Parathyroid adenoma (tissue), 2 donors: ENCODE measurements around the gene RABL3.
A peak's percentile ranks its signal among the peaks of the same experiment; 100 is the strongest.
"Not testable (repeated sequence)": the region's sequence is repeated elsewhere in the genome, so short reads cannot be mapped to it uniquely, and the experiment has no call there.

Experiments used
- H2AFZ ChIP-seq: fragments of 300-600 bp; sonication (generic); one replicate; pipeline ENCODE4 v1.7.0; 2017; ENCODE audit warnings: antibody characterized with exemption, mild to moderate bottlenecking
- H3K27ac ChIP-seq: fragments of 300-600 bp; sonication (generic); one replicate; pipeline ENCODE4 v1.7.0; 2017
- H3K27me3 ChIP-seq: fragments of 300-600 bp; sonication (generic); one replicate; pipeline ENCODE4 v1.7.0; 2017; ENCODE audit warnings: low read length; ENCODE audit not compliant: control insufficient read depth, insufficient read depth
- H3K36me3 ChIP-seq: fragments of 300-600 bp; sonication (generic); one replicate; pipeline ENCODE4 v1.7.0; 2017; ENCODE audit warnings: low read length; ENCODE audit not compliant: control insufficient read depth, insufficient read depth
- H3K4me1 ChIP-seq: fragments of 300-600 bp; sonication (generic); one replicate; pipeline ENCODE4 v1.7.0; 2017; ENCODE audit warnings: control low read depth
- H3K4me2 ChIP-seq: fragments of 300-600 bp; sonication (generic); one replicate; pipeline ENCODE4 v1.7.0; 2017; ENCODE audit warnings: low read length
- H3K4me3 ChIP-seq: fragments of 300-600 bp; sonication (generic); one replicate; pipeline ENCODE4 v1.7.0; 2017; ENCODE audit warnings: low read depth, low read length
- H3K79me2 ChIP-seq: fragments of 300-600 bp; sonication (generic); one replicate; pipeline ENCODE4 v1.7.0; 2017; ENCODE audit warnings: control low read depth
- H3K9ac ChIP-seq: fragments of 300-600 bp; sonication (generic); one replicate; pipeline ENCODE4 v1.7.0; 2017; ENCODE audit warnings: mild to moderate bottlenecking
- H3K9me3 ChIP-seq: fragments of 300-600 bp; sonication (generic); one replicate; pipeline ENCODE4 v1.7.0; 2017; ENCODE audit warnings: low read length; ENCODE audit not compliant: control insufficient read depth
- TF ChIP-seq, protein P1 (sequence below): fragments of 300-600 bp; sonication (generic); IDR thresholded peaks from one replicate; pipeline ENCODE4 v1.7.0; 2017; ENCODE audit warnings: antibody characterized with exemption, mild to moderate bottlenecking
- donor health status: primary hyperparathyroidism.

RABL3 gene

GRCh38 chr3:120742849-120743365 lies 591 bp upstream of the RABL3 start:
- H3K79me2 ChIP-seq, result peaks cover 17% of the 10 kb centered on the region
- H3K4me2 ChIP-seq, result peak overlapping the region; percentile 49
- no peaks in the 10 kb centered on the region for H3K36me3 ChIP-seq
- peak overlapping the region; percentile 75 for H2AFZ ChIP-seq
- peaks cover 3% of the 10 kb centered on the region for H3K4me1 ChIP-seq
- H3K9me3 ChIP-seq, result no peaks in the 10 kb centered on the region
- peak overlapping the region; percentile 30 for H3K9ac ChIP-seq
- TF ChIP-seq, protein P1, sequence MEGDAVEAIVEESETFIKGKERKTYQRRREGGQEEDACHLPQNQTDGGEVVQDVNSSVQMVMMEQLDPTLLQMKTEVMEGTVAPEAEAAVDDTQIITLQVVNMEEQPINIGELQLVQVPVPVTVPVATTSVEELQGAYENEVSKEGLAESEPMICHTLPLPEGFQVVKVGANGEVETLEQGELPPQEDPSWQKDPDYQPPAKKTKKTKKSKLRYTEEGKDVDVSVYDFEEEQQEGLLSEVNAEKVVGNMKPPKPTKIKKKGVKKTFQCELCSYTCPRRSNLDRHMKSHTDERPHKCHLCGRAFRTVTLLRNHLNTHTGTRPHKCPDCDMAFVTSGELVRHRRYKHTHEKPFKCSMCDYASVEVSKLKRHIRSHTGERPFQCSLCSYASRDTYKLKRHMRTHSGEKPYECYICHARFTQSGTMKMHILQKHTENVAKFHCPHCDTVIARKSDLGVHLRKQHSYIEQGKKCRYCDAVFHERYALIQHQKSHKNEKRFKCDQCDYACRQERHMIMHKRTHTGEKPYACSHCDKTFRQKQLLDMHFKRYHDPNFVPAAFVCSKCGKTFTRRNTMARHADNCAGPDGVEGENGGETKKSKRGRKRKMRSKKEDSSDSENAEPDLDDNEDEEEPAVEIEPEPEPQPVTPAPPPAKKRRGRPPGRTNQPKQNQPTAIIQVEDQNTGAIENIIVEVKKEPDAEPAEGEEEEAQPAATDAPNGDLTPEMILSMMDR, result no peak
- peak overlapping the region; percentile 87 for H3K27ac ChIP-seq
- H3K27me3 ChIP-seq, result no peaks in the 10 kb centered on the region
- peak overlapping the region; percentile 71 for H3K4me3 ChIP-seq

- no peaks in the 10 kb centered on the region for H3K36me3 ChIP-seq
- H2AFZ ChIP-seq, result peak overlapping the region; percentile 75
- TF ChIP-seq, protein P1, result no peak
- peaks cover 14% of the 10 kb centered on the region for H3K79me2 ChIP-seq
- H3K27ac ChIP-seq, result peak overlapping the region; percentile 87
- H3K4me1 ChIP-seq, result peaks cover 3% of the 10 kb centered on the region
- no peaks in the 10 kb centered on the region for H3K9me3 ChIP-seq
- peak overlapping the region; percentile 16 for H3K9ac ChIP-seq
- H3K4me2 ChIP-seq, result peak overlapping the region; percentile 76
- peak overlapping the region; percentile 71 for H3K4me3 ChIP-seq
- H3K27me3 ChIP-seq, result no peaks in the 10 kb centered on the region
These were observed 499 bp downstream of the RABL3 start for GRCh38 chr3:120741837-120742197.

DNA sequence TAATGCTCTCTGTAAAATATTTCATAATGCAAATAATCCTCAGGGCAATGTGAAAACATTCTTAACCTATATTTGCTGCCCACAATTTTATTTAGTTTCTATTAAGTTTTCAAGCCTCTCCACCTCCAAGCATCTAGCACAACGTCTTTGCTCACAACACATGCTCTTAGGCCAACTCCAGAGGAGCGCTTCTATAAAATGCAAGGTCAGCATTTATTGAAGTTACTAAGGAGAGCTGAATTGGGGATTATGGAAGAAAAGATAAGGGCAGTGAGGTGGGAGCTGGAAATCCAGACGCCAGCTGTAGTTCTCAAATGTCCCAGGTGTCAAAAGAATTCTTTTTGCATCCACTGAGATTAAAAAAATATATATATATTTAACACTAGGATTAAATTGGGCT lies 996 bp downstream of the RABL3 start:
- peak overlapping the region; percentile 76 for H3K4me2 ChIP-seq
- H3K27me3 ChIP-seq, result no peaks in the 10 kb centered on the region
- no peaks in the 10 kb centered on the region for H3K9me3 ChIP-seq
- TF ChIP-seq, protein P1, result no peak
- peak overlapping the region; percentile 75 for H2AFZ ChIP-seq
- H3K9ac ChIP-seq, result no peak overlapping the region
- peaks cover 12% of the 10 kb centered on the region for H3K79me2 ChIP-seq
- peaks cover 3% of the 10 kb centered on the region for H3K4me1 ChIP-seq
- H3K27ac ChIP-seq, result no peak overlapping the region
- H3K36me3 ChIP-seq, result no peaks in the 10 kb centered on the region
- H3K4me3 ChIP-seq, result peak overlapping the region; percentile 71

DNA sequence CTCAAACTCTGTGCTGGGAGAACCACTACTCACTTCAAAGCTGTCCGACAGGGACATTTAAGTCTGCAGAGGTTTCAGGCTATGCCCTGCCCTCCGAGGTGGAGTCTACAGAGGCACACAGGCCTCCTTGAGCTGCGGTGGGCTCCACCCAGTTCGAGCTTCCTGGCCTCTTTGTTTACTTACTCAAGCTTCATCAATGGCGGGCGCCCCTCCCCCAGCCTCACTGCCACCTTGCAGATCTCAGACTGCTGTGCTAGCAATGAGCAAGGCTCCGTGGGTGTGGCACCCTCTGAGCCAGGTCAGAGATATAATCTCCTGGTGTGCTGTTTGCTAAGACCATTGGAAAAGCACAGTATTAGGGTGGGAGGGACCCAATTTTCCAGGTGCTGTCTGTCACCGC lies 4.3 kb downstream of the RABL3 start:
- not testable (repeated sequence) for H3K4me2 ChIP-seq, H3K9me3 ChIP-seq, H3K36me3 ChIP-seq, H3K4me3 ChIP-seq, H3K9ac ChIP-seq, H3K27me3 ChIP-seq, H3K4me1 ChIP-seq, H2AFZ ChIP-seq, H3K27ac ChIP-seq, H3K79me2 ChIP-seq

DNA sequence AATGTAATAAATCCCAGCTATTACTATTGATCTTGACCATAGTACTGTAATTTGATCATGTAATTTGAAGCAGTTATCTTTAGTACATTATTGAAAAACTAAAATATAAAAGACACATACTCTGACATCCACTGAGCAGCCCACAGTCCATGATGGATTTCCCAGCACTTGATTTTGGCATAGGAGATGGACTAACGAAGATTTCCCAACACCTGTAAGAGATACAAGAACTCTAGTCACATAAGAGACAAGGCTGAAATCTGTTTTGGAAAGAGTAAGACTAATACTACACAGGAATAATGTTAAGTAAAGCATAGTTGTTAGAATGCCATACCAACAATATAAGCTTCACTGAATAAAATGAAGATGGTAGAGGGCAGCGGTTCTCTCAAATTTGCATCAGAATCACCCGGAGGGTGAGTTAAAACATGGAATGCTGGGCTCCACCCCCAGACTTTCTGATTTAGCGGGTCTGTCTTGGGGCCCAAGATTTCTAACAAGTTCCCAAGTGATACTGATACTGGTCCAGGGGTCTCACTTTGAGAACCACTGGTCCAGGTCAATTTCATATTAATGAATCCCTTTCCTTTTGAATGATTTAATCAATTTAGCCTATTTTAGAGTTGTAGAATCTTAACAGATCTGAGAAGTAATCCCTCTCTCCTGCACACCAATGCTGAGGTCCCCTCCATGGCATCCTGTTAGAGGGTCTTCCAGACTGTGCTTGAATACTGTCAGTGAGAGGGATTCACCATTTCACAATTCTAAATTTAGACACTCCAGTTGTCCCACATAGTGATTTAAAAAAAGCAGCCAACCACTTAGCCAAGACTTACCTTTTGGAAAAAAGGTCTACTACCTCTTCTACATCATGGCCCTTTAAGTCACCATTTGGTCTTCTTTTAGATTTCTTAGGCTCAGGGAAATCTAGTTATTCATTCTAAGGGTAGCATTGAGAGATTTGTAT lies 11.5 kb downstream of the RABL3 start:
- TF ChIP-seq, protein P1, result no peak
- no peak overlapping the region for H2AFZ ChIP-seq
- H3K4me3 ChIP-seq, result no peak overlapping the region
- H3K79me2 ChIP-seq, result no peaks in the 10 kb centered on the region
- no peaks in the 10 kb centered on the region for H3K36me3 ChIP-seq
- H3K9ac ChIP-seq, result no peak overlapping the region
- no peak overlapping the region for H3K4me2 ChIP-seq
- H3K4me1 ChIP-seq, result no peaks in the 10 kb centered on the region
- no peaks in the 10 kb centered on the region for H3K27me3 ChIP-seq
- no peaks in the 10 kb centered on the region for H3K9me3 ChIP-seq
- no peak overlapping the region for H3K27ac ChIP-seq
